Lower lobe of right lung (tissue), 2 donors: Measurements from ENCODE around the gene ERG. TPM values are rescaled to one million over a fixed set of nuclear protein-coding genes. Genes with fewer than 3 reads are reported as not detected.

ENCODE experiments used
- ATAC-seq, 2 donors: fragments of 200-7000 bp; cut with Tn5 transposase; one replicate each; pipeline ENCODE4 v1.9.1; 2020 to 2022; ENCODE audit warnings: mild to moderate bottlenecking in 2 of 2, moderate library complexity in 2 of 2
- DNase-seq: peaks from one replicate; pipeline ENCODE4 v3.0.0-alpha.2; 2020
- H3K27ac ChIP-seq: fragments of 200-600 bp; one replicate; pipeline ENCODE4 v1.8.0; 2022
- H3K27me3 ChIP-seq: fragments of 200-600 bp; one replicate; pipeline ENCODE4 v1.8.0; 2022; ENCODE audit warnings: low read depth
- H3K36me3 ChIP-seq: fragments of 200-600 bp; one replicate; pipeline ENCODE4 v1.8.0; 2022; ENCODE audit warnings: mild to moderate bottlenecking
- H3K4me1 ChIP-seq: fragments of 200-600 bp; one replicate; pipeline ENCODE4 v1.8.0; 2022
- H3K4me3 ChIP-seq: fragments of 200-600 bp; one replicate; pipeline ENCODE4 v1.8.0; 2022; ENCODE audit warnings: mild to moderate bottlenecking
- H3K9me3 ChIP-seq: fragments of 200-600 bp; one replicate; pipeline ENCODE4 v1.8.0; 2022
- intact Hi-C: fragments of 100-400 bp; cut with DNase I; formaldehyde crosslinking; loops from one replicate; pipeline ENCODE4 v1.11.0; 2022
- total RNA-seq: library from RNA; stranded (reverse); fragmentation: NEBNext Ultra II Directional; extraction: Animal tissue kit (Norgen Biotek cat#: 25700); gene quantifications from one replicate; pipeline ENCODE4 v1.2.1, GENCODE V29; 2021
- TF ChIP-seq, protein P1 (sequence below): fragments of 200-600 bp; IDR thresholded peaks from one replicate; pipeline ENCODE4 v1.8.0; 2022; ENCODE audit warnings: antibody characterized with exemption, mild to moderate bottlenecking
- donor health status: DM: no; HTN: yes; CAD: no; lungs with severe emphysema.

ERG gene
- total RNA-seq, 1 donor from 2014 or later = 38.0 TPM

DNA sequence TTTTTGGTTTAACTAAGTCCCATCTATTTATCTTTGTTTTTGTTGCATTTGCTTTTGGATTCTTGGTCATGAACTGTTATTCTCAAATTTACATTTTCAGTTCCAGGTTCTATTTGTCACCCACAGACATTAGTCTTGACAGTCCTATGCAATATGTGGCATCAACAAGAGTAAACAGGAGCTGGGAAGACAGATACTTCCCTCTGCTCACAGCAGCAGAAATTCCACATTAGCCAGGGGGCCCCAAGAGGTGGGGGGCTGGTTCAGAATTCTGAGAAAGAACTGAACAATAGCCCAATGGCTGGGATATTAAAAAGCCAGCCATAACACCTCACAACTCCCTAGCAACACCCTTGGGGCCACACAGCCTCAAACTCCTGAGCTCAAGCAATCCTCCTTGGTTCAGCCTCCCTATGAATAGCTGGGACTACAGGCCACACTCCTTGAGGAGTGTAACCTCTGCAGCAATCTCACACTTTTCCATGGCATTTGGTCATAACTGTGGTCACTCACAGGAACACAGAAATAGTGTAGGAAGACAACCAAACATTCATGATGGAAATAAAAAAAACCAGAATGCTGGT is 67.8 kb downstream of the ERG start:
- TF ChIP-seq, protein P1, sequence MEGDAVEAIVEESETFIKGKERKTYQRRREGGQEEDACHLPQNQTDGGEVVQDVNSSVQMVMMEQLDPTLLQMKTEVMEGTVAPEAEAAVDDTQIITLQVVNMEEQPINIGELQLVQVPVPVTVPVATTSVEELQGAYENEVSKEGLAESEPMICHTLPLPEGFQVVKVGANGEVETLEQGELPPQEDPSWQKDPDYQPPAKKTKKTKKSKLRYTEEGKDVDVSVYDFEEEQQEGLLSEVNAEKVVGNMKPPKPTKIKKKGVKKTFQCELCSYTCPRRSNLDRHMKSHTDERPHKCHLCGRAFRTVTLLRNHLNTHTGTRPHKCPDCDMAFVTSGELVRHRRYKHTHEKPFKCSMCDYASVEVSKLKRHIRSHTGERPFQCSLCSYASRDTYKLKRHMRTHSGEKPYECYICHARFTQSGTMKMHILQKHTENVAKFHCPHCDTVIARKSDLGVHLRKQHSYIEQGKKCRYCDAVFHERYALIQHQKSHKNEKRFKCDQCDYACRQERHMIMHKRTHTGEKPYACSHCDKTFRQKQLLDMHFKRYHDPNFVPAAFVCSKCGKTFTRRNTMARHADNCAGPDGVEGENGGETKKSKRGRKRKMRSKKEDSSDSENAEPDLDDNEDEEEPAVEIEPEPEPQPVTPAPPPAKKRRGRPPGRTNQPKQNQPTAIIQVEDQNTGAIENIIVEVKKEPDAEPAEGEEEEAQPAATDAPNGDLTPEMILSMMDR = no peak
- Histone ChIP-seq H3K27ac (no peak overlapping the region), H3K9me3 (no peaks in the 10 kb centered on the region), H3K27me3 (no peaks in the 10 kb centered on the region), H3K4me1 (peaks cover 11% of the 10 kb centered on the region), H3K4me3 (no peak overlapping the region), H3K36me3 (no peaks in the 10 kb centered on the region)
- DNase-seq (no peak), ATAC-seq (no peak)
- intact Hi-C loops = no loop called here

DNA sequence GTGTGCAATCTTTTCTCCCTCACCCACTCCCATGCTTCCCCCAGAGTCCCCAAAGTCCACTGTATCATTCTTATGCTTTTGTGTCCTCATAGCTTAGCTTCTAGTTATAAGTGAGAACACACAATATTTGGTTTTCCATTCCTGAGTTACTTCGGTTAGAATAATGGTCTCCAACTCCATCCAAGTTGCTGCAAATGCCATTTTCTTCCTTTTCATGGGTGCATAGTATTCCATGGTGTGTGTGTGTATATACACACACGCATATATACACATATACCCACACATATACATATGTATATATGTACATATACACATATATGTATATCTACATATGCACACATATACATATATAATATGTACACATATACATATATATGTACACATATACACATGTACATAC is 69.3 kb downstream of the ERG start:
- no peak for ATAC-seq

DNA sequence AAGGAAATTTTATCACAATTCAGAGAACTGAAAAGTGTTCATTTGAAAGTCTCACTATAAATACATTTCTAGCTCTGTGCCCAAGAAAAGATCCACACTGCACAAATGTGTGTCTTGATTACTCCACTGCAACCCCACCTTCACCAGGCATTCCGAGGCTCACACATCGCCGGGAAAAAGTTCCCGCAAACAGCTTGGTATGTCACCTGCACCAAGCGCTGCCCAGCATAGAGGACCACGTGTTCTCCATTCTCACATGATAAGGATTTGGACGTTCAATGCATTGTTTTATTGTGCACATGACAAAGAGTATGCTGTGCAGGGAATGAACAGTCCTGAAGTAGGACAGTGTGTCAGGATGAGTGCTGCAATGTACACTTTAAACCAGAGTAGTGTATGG is 70.1 kb downstream of the ERG start:
- no peak for ATAC-seq
- intact Hi-C loops = no loop called here

More for the DNA sequence above, 69.3 kb downstream of the ERG start:
- intact Hi-C loops = no loop called here
- H3K4me3 ChIP-seq = no peak overlapping the region
- TF ChIP-seq, protein P1 = no peak
- no peak for DNase-seq
- H3K27ac ChIP-seq = no peak overlapping the region
- no peaks in the 10 kb centered on the region for H3K27me3 ChIP-seq
- H3K36me3 ChIP-seq = no peaks in the 10 kb centered on the region
- H3K9me3 ChIP-seq = no peaks in the 10 kb centered on the region
- H3K4me1 ChIP-seq = no peaks in the 10 kb centered on the region

DNA sequence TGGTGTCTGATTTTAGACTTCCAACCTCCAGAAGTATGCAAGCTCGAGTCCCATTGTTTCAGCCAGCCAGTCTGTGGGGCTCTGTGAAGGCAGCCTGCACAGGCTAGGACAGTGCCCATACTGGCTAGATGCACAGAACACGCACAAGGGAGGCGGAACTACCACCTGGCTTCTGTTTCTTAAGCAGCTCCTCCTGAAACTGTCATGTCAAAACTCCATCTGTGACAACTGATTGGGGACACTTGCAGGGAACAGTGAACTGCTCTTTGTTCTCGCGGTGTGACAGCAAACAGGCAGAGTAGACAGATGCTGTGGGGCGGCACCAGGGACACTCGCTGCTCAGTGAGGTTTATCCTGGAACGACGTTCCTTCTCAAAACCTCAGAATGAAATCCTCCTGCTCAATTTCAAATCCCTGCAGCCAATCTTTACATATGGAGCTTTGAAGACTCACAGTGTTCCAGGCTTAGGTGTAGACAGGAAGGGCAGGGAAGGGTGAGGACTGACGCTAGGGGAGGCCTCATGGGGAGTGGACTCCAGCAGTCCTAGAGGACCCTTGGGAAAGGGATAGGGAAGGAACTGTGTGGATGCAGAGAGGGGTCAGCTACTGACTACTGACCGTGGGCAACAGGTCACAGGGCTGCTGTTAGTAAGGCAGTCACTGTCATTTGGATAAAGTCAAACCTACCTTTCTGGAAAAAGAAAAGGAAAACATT is 73.8 kb downstream of the ERG start:
- Histone ChIP-seq H3K27ac (no peak overlapping the region), H3K4me1 (no peaks in the 10 kb centered on the region), H3K9me3 (no peaks in the 10 kb centered on the region), H3K27me3 (no peaks in the 10 kb centered on the region), H3K36me3 (peaks cover 22% of the 10 kb centered on the region), H3K4me3 (no peak overlapping the region)
- TF ChIP-seq, protein P1 = no peak
- DNase-seq = no peak
- ATAC-seq = no peak
- intact Hi-C loops = no loop called here

More for the DNA sequence above, 70.1 kb downstream of the ERG start:
- H3K9me3 ChIP-seq = no peaks in the 10 kb centered on the region
- no peaks in the 10 kb centered on the region for H3K4me1 ChIP-seq
- no peak for DNase-seq
- H3K27ac ChIP-seq = no peak overlapping the region
- H3K4me3 ChIP-seq = no peak overlapping the region
- peaks cover 2% of the 10 kb centered on the region for H3K36me3 ChIP-seq
- TF ChIP-seq, protein P1 = no peak
- no peaks in the 10 kb centered on the region for H3K27me3 ChIP-seq

DNA sequence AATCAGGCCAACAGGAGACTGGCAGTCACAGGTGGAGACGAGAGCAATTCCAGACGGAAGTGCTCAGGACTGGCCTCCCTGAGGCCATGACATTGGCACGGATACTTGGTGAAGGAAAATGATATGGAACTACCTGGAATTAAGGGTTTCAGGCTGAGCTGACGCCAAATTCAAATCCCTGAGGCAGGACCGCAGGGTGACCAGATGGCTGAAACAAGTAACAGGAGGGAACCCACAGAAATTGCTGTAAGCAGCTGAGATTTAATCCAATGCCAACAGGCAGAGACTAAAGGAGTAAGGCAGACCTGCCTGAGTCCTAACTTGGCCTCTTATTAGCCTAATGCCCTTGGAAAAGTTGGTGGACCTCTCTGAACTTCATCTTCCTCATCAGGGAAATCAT is 76.2 kb downstream of the ERG start:
- Histone ChIP-seq H3K4me1 (no peaks in the 10 kb centered on the region), H3K36me3 (peaks cover 22% of the 10 kb centered on the region), H3K4me3 (no peak overlapping the region), H3K9me3 (no peaks in the 10 kb centered on the region), H3K27me3 (no peaks in the 10 kb centered on the region), H3K27ac (no peak overlapping the region)
- TF ChIP-seq, protein P1 = no peak
- DNase-seq (no peak), ATAC-seq (no peak)
- intact Hi-C loops = no loop called here
